Urothelium cell line (cell line): ENCODE measurements around the gene BTBD8.
A peak's percentile ranks its signal among the peaks of the same experiment; 100 is the strongest.

Experiments used
- DNase-seq: peaks from one replicate; pipeline ENCODE4 v3.0.0; 2011; ENCODE audit warnings: low spot score, mixed read lengths
- FAIRE-seq: peaks from 2 replicates; lab custom pipeline; 2011; peaks lifted over from hg19 to GRCh38; lab: Jason Lieb, UNC

BTBD8 gene

GRCh38 chr1:92087542-92087941, 7.4 kb downstream of the BTBD8 start:
- FAIRE-seq = no peak
- no peak for DNase-seq

- DNase-seq (no peak), FAIRE-seq (no peak)
Observed at GRCh38 chr1:92091625-92092024, 11.5 kb downstream of the BTBD8 start.

- DNase-seq = no peak
- FAIRE-seq = no peak
Observed at GRCh38 chr1:92094090-92094489, 13.9 kb downstream of the BTBD8 start.

GRCh38 chr1:92094595-92094994, 14.4 kb downstream of the BTBD8 start:
- no peak for DNase-seq
- FAIRE-seq = no peak

GRCh38 chr1:92095874-92096273, 15.7 kb downstream of the BTBD8 start:
- FAIRE-seq = no peak
- DNase-seq = no peak

- FAIRE-seq (peak; percentile 42), DNase-seq (no peak)
Observed at GRCh38 chr1:92096317-92096716, 16.2 kb downstream of the BTBD8 start.

GRCh38 chr1:92105546-92106081, 25.5 kb downstream of the BTBD8 start:
- DNase-seq (no peak), FAIRE-seq (no peak)

- DNase-seq (no peak), FAIRE-seq (no peak)
Observed at GRCh38 chr1:92108631-92109030, 28.5 kb downstream of the BTBD8 start.

- DNase-seq = no peak
Observed at GRCh38 chr1:92117526-92117925, 37.4 kb downstream of the BTBD8 start.

GRCh38 chr1:92118826-92119225, 38.7 kb downstream of the BTBD8 start:
- FAIRE-seq = no peak
- no peak for DNase-seq

More at GRCh38 chr1:92117526-92117925, 37.4 kb downstream of the BTBD8 start:
- no peak for FAIRE-seq

GRCh38 chr1:92123868-92124267, 43.7 kb downstream of the BTBD8 start:
- FAIRE-seq (no peak), DNase-seq (no peak)

GRCh38 chr1:92125204-92125603, 45.1 kb downstream of the BTBD8 start:
- FAIRE-seq (no peak), DNase-seq (no peak)

- FAIRE-seq = no peak
- no peak for DNase-seq
Observed at GRCh38 chr1:92126088-92126487, 45.9 kb downstream of the BTBD8 start.

- FAIRE-seq (no peak), DNase-seq (no peak)
Observed at GRCh38 chr1:92134331-92134730, 54.2 kb downstream of the BTBD8 start.

GRCh38 chr1:92136341-92136740, 56.2 kb downstream of the BTBD8 start:
- DNase-seq = no peak
- FAIRE-seq = no peak

- no peak for DNase-seq
- FAIRE-seq = no peak
Observed at GRCh38 chr1:92154934-92155333, 74.8 kb downstream of the BTBD8 start.

GRCh38 chr1:92159593-92159992, 79.4 kb downstream of the BTBD8 start:
- FAIRE-seq (no peak), DNase-seq (no peak)

GRCh38 chr1:92165389-92165788, 85.2 kb downstream of the BTBD8 start:
- FAIRE-seq (no peak), DNase-seq (no peak)

- FAIRE-seq (no peak), DNase-seq (no peak)
Observed at GRCh38 chr1:92167151-92167550, 87.0 kb downstream of the BTBD8 start.

- no peak for FAIRE-seq
- no peak for DNase-seq
Observed at GRCh38 chr1:92168657-92169056, 88.5 kb downstream of the BTBD8 start.

GRCh38 chr1:92169214-92170005, 89.3 kb downstream of the BTBD8 start:
- no peak for FAIRE-seq
- DNase-seq = no peak

GRCh38 chr1:92184632-92185031, 104.5 kb downstream of the BTBD8 start:
- FAIRE-seq (no peak), DNase-seq (peak; percentile 16)

- FAIRE-seq = no peak
- DNase-seq = no peak
Observed at GRCh38 chr1:92186081-92186480, 105.9 kb downstream of the BTBD8 start.
